SH-SY5Y (cell line): Measurements from ENCODE around the gene TOE1.

Source experiments
- GATA2 ChIP-seq: IDR thresholded peaks from 2 replicates; pipeline ENCODE4 v1.6.1; 2011; ENCODE audit warnings: mild to moderate bottlenecking, low read depth, low read length
- GATA3 ChIP-seq: IDR thresholded peaks from 2 replicates; pipeline ENCODE4 v1.6.1; 2011; ENCODE audit warnings: low read depth, mild to moderate bottlenecking, low read length, moderate library complexity

- no peak for TF ChIP-seq GATA2
- no peak for TF ChIP-seq GATA3
These were observed 40.2 kb downstream of the TOE1 start for GRCh38 chr1:45380125-45380524.
